ENCODE measurements around the gene L1TD1.
"Not testable (repeated sequence)": the region's sequence is repeated elsewhere in the genome, so short reads cannot be mapped to it uniquely, and the experiment has no call there.

Gene L1TD1, protein sequence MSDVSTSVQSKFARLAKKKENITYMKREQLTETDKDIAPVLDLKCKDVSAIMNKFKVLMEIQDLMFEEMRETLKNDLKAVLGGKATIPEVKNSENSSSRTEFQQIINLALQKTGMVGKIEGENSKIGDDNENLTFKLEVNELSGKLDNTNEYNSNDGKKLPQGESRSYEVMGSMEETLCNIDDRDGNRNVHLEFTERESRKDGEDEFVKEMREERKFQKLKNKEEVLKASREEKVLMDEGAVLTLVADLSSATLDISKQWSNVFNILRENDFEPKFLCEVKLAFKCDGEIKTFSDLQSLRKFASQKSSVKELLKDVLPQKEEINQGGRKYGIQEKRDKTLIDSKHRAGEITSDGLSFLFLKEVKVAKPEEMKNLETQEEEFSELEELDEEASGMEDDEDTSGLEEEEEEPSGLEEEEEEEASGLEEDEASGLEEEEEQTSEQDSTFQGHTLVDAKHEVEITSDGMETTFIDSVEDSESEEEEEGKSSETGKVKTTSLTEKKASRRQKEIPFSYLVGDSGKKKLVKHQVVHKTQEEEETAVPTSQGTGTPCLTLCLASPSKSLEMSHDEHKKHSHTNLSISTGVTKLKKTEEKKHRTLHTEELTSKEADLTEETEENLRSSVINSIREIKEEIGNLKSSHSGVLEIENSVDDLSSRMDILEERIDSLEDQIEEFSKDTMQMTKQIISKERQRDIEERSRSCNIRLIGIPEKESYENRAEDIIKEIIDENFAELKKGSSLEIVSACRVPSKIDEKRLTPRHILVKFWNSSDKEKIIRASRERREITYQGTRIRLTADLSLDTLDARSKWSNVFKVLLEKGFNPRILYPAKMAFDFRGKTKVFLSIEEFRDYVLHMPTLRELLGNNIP

DNA sequence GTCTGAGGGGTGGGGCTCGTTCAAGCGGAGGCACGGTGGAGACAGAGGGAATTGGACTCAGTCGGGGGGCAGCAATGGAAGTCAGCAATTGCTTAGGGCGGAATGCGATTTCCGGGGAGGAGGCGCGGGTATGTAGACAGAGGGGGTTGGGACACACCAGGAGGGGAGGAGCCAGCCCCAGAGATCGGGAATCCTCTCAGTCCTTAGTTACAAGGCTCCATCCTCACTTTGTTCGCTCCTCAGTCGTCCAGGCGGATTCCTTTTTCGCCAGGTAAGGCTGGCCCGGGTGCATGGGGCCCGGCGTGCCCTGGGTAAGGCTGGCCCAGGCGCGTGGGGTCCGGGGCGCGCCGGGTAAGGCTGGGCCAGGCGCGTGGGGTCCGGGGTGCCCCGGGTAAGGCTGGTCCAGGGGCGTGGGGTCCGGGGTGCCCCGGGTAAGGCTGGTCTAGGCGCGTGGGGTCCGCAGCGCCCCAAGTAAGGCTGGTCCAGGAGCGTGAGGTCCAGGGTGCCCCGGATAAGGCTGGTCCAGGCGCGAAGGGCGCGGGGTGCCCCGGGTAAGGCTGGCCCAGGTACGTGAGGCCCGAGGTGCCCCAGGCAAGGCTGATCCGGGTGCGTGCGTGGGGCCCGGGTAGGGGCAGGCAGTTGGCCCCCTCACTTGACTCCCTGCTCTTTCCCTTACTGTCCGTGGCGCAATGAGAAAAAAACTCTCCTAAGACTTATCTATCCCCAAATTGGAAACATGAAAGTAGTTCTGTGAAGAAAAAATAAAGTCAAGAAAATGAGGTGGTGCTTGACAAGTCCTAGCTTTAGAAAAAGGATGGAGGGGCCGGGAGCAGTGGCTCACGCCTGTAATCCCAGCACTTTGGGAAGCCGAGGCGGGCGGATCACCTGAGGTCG lies at the start of gene L1TD1:
Gene L1TD1 (plus strand): TSS at position 199 of the 894 bp plus-strand sequence. CDS start 11,780 bp downstream, outside the sequence.
- DNase-seq (ENCODE audit: low read depth in 2 of 2, low spot score in 1 of 2), result no peak

DNA sequence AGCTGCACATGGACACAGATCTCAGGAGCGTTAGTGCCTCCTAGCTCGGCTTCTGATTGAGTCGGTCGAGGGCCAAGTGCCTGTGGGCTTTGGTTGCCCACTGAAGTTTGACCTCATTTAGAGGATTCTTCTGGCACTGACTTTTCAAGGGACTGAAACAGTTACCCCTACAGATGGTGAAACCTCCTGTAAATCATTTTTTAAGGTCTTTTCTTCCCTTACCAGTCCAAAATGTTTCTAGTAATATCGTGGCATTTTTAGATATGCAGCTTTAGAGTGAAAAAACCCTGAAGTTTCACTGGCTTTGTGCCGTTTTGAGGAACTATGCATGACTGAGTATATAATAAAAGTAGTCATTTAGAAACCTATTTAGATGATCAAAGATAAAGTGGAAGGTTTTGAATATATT lies 34.7 kb upstream of the L1TD1 start:
- DNase-seq (ENCODE audit: low read depth in 2 of 2, low spot score in 1 of 2), result no peak

GRCh38 chr1:62161711-62162110 lies 32.9 kb upstream of the L1TD1 start:
- no peak for DNase-seq (ENCODE audit: low read depth in 2 of 2, low spot score in 1 of 2)

DNA sequence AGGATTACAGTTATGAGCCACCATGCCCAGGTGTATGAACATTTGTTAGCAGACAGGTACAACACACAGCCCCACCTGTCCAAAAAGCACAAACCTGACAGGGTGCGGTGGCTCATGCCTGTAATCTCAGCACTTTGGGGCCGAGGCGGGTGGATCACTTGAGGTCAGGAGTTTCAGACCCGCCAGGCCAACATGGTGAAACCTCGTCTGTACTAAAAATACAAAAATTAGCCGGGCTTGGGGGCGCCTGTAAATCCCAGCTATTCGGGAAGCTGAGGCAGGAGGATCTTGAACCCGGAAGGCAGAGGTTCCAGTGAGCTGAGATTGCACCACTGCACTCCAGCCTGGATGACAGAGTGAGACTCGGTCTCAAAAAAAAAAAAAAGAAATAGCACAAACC lies 24.3 kb upstream of the L1TD1 start:
- DNase-seq (ENCODE audit: low read depth in 2 of 2, low spot score in 1 of 2), result not testable (repeated sequence)

- DNase-seq (ENCODE audit: low read depth in 2 of 2, low spot score in 1 of 2), result no peak
These were observed 19.0 kb upstream of the L1TD1 start for GRCh38 chr1:62175568-62176179.

DNA sequence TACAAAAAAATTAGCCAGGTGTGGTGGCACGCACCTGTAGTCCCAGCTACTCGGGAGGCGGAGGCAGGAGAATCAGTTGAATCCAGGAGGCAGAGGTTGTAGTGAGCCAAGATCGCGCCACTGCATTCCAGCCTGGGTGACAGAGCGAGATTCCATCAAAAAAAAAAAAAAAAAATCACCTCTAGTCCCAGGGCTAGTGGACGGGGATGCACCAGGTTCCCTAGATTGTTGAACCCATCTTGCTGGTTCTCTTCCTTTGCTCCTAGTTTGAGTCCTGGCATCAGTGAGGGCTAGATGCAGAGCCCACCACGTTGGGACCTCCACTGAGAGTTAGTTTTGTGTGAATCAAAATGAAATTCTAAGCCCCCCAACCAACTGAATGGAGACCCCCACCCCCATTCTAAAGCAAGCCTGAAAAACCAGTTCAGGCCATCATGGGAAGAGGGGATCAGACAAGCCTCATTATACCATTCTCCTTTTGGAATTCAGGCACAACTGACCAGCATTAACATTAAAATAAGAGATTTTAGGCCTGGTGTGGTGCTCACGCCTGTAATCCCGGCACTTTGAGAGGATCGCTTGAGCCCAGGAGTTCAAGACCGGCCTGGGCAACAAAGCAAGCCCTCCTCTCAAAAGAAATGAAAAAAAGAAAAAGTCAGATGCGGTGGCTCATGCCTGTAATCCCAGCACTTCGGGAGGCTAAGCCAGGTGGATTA lies 17.9 kb upstream of the L1TD1 start:
- no peak for DNase-seq (ENCODE audit: low read depth in 2 of 2, low spot score in 1 of 2)

DNA sequence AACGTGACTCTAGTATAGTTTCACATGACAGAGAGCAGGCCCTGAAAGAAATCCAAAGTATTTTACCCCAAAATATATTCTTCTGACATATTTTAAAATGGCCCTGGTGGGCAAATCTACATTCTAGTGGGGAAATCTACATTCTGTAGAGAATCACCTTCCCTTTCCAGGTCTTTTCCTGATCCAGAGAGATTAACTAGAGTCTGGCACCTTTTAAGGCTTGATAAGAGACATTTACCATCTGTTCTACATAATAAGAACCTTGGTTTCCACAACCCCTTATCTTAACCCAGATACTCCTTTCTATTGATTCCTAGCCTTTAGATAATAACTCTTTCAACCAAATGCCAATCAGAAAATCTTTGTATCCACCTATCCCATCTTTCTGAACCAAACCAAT lies 17.0 kb upstream of the L1TD1 start:
- DNase-seq (ENCODE audit: low read depth in 2 of 2, low spot score in 1 of 2), result no peak

DNA sequence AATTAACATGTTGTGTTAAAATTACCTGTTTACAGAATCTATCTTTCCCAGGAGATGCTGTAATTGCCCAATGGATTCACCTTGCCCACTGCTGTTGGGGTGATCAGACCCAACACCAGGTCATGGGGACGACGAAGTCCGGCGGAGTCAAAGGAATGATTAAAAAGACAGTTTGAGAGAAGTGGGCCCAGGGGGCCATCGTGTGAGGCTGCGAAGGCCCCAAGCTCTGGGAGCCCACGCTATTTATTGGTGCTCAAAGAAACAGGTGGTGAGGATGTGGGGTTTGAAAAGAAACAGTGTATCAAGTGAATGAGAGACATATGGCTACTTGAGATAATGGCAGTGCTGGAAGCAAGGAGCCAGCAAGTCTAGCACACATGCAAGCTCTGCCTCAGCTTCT lies 16.3 kb upstream of the L1TD1 start:
- no peak for DNase-seq (ENCODE audit: low read depth in 2 of 2, low spot score in 1 of 2)

- DNase-seq (ENCODE audit: low read depth in 2 of 2, low spot score in 1 of 2), result not testable (repeated sequence)
These were observed 14.6 kb upstream of the L1TD1 start for GRCh38 chr1:62180054-62180453.

DNA sequence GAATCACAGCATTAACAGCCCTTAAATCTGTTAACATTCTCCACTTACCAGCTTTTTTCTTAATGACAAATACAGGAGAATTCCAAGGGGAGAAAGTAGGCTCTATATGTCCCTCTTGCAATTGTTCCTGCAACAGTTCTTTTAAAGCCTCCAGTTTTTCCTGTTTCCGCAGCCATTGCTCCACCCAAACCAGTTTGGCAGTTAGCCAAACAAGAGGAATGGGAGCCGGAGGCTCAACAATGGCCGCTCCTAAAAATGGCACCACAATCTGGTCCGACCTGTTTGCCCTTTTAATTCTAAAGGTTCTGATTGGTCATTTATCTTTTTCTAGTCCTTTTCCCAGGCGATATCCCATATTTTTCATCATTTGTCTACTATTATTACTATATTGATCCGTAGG lies 14.0 kb upstream of the L1TD1 start:
- DNase-seq (ENCODE audit: low read depth in 2 of 2, low spot score in 1 of 2), result no peak

DNA sequence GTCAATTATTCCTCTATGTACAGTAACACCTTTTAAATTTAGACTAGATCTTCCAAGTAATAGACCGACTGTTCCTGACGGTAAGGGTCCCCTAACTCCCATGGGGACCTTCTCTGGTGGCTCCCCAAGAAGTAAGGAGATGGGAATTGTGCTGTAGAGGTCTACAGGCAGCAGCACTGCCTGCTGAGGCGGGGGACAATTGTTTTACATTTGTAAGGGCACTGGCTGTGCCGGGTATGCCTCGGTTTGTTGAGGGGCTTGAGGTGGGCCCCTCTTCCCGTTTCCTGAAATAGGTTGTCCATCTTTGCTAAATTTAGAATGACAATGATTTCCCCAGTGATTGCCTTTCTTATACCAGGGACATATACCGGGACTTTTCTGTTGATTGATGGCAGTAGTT lies 13.1 kb upstream of the L1TD1 start:
- DNase-seq (ENCODE audit: low read depth in 2 of 2, low spot score in 1 of 2), result no peak

GRCh38 chr1:62182157-62182556 lies 12.5 kb upstream of the L1TD1 start:
- not testable (repeated sequence) for DNase-seq (ENCODE audit: low read depth in 2 of 2, low spot score in 1 of 2)

DNA sequence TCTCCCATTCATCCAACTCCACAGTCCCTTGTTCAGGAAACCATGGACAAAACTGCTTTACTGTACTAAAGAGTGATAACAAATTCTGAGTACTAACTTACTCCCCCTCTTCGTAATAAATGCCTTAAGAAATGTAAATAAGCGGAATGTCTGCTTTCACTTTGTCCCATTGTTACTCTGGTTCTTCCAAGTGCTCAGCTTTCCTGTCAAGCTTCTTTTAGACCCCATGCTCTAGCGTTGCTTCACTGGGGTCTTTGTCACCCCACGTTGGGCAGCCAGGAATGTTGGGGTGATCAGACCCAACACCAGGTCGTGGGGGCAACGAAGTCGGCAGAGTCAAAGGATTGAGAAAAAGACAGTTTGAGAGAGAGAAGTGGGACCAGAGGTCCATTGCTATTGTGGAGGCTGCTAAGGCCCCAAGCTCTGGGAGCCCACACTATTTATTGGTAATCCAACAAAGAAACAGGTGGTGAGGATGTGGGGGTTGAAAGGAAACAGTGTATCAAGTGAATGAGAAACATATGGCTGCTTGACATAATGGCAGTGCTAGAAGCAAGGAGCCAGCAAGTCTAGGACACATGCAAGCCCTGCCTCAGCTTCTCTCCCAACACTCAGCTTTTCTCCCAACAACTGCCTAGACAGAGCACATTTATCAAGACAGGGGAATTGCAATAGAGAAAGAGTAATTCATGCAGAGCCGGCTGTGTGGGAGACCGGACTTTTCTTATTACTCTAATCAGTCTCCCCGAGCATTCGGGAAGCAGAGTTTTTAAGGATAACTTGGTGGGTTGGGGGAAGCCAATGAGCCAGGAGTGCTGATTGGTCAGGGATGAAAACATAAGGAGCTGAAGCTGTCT lies 11.3 kb upstream of the L1TD1 start:
- not testable (repeated sequence) for DNase-seq (ENCODE audit: low read depth in 2 of 2, low spot score in 1 of 2)

GRCh38 chr1:62184336-62184735 lies 10.3 kb upstream of the L1TD1 start:
- DNase-seq (ENCODE audit: low read depth in 2 of 2, low spot score in 1 of 2), result no peak

DNA sequence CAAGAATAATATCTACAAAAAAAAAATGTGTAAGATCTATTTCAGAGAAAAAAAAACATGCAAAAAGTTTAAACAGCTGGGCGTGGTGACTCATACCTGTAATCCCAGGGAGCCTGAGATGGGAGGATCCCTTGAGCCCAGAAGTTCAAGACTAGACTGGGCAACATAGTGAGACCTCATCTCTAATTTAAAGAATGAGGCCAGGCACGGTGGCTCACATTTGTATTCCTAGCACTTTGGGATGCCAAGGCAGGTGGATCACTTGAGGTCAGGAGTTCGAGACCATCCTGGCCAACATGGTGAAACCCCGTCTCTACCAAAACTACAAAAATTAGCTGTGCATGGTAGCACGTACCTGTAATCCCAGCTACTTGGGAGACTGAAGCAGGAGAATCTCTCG lies 9.4 kb upstream of the L1TD1 start:
- not testable (repeated sequence) for DNase-seq (ENCODE audit: low read depth in 2 of 2, low spot score in 1 of 2)

DNA sequence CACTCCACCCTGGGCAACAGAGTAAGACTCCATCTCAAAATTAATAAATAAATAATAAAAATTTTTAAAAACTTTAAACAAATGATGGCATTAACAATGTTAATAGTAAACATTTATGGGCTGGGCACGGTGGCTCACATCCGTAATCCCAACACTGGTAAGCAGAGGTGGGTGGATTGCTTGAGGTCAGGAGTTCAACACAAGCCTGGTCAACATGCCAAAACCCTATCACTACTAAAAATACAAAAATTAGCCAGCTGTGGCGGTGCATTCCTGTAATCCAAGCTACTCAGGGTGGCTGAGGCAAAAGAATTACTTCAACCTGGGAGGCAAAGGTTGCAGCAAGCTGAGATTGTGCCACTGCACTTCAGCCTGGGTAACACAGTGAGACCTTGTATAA lies 9.0 kb upstream of the L1TD1 start:
- DNase-seq (ENCODE audit: low read depth in 2 of 2, low spot score in 1 of 2), result no peak

DNA sequence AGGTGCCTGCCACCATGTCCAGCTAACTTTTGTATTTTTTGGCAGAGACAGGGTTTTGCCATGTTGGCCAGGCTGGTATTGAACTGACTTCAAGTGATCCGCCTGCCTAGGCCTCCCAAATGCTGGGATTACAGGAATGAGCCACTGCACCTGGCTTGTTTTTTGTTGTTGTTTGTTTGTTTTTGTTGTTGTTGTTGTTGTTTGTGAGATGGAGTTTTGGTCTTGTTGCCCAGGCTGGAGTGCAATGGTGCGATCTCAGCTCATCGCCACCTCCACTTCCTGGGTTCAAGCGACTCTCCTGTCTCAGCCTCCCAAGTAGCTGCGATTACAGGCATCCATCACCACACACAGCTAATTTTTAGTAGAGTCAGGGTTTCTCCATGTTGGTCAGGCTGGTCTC lies 7.1 kb upstream of the L1TD1 start:
- DNase-seq (ENCODE audit: low read depth in 2 of 2, low spot score in 1 of 2), result no peak

DNA sequence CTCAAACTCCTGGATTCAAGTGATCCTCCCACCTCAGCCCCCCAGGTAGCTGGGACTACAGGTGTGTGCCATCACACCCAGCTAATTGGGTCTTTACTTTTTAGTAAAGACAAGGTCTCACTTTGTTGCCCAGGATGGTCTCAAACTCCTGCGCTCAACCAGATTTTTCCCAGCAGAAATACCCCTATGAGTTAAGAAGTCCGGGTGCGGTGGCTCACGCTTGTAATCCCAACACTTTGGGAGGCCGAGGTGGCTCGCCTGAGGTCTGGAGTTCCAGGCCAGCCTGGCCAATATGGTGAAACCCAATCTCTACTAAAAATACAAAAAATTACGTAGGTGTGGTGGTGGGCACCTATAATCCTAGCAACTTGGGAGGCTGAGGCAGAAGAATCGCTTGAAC lies 6.5 kb upstream of the L1TD1 start:
- no peak for DNase-seq (ENCODE audit: low read depth in 2 of 2, low spot score in 1 of 2)

DNA sequence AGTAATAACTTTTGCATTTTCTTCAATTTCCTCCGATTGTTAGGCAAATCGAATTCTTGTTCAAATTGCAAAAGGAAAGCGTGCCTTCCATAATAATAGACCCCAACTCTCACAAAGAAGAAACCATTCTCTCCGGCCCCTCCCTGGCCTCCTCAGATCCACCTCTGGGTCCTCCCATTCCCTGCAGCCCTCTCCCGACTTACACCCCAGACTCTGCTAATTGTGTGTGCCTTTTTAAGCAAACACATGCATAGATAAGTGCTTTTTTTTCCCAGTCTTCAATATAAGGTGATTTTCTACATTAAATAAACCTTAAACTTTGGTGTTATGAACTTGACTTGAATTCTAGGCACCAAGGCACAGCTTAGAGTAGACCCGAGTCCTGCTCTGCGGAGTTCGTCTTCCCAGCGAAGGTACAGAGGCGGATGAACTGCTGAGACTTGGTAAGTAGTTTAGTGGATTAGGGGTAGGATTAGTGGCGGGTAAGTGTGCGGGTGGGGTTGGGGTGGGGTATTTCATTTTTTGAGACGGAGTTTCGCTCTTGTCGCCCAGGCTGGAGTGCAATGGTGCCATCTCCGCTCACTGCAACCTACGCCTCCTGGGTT lies 1.5 kb downstream of the L1TD1 start:
- no peak for DNase-seq (ENCODE audit: low read depth in 2 of 2, low spot score in 1 of 2)

All from stimulated activated CD8-positive, alpha-beta memory T cell treated with anti-CD3 and anti-CD28 coated beads, Interleukin-4, amount 100 ng/mL, for 1 hour (primary cell).